A549 (cell line): ENCODE data around the gene GTF2H1.

ENCODE experiments used
- CBX2 ChIP-seq: fragments of 200-600 bp; sonication (generic); IDR thresholded peaks from 2 replicates; pipeline ENCODE4 v1.6.1; 2016; ENCODE audit warnings: low read depth, mild to moderate bottlenecking, borderline replicate concordance
- EP300 ChIP-seq, 2 experiments: fragments of >200 bp; sonication (Bioruptor Twin); formaldehyde crosslinking; IDR thresholded peaks; 2 replicates in 1 of 2; 3 replicates in 1 of 2; pipeline ENCODE4 v1.6.1; 2016 to 2017
- KDM1A ChIP-seq: fragments of 200-600 bp; sonication (generic); IDR thresholded peaks from 2 replicates; pipeline ENCODE4 v1.6.1; 2016; ENCODE audit warnings: low read depth, mild to moderate bottlenecking
- MYC ChIP-seq: IDR thresholded peaks from 2 replicates; pipeline ENCODE4 v1.6.1; 2012; ENCODE audit warnings: mild to moderate bottlenecking, inconsistent platforms, low read length, improper control_type of control experiment, borderline replicate concordance
- RAD21 ChIP-seq, 2 experiments: fragments of >200 bp in 1 of 2; sonication (Bioruptor Twin) in 1 of 2; formaldehyde crosslinking in 1 of 2; IDR thresholded peaks in 1 of 2; conservative IDR thresholded peaks in 1 of 2; 2 replicates in 1 of 2; 3 replicates in 1 of 2; pipeline ENCODE4 v1.6.1; 2012 to 2018; ENCODE audit warnings: inconsistent platforms in 1 of 2
- RCOR1 ChIP-seq: fragments of 150-350 bp; IDR thresholded peaks from 2 replicates; pipeline ENCODE4 v1.6.1; 2014; ENCODE audit warnings: antibody characterized with exemption, low read length, low read depth
- SMC3 ChIP-seq: fragments of >200 bp; sonication (Bioruptor Twin); formaldehyde crosslinking; IDR thresholded peaks from 3 replicates; pipeline ENCODE4 v1.6.1; 2018; ENCODE audit warnings: inconsistent platforms
- TP53 ChIP-seq: fragments of 250-450 bp; sonication (Bioruptor Pico); IDR thresholded peaks from 2 replicates; pipeline ENCODE4 v1.5.0; 2021; ENCODE audit warnings: mild to moderate bottlenecking, moderate library complexity
- TF ChIP-seq, protein P1 (sequence below): fragments of >200 bp; sonication (Bioruptor Twin); formaldehyde crosslinking; IDR thresholded peaks from 3 replicates; pipeline ENCODE4 v1.5.1; 2016
- TF ChIP-seq, protein P2 (sequence below): IDR thresholded peaks from 2 replicates; pipeline ENCODE4 v1.6.1; 2012

DNA sequence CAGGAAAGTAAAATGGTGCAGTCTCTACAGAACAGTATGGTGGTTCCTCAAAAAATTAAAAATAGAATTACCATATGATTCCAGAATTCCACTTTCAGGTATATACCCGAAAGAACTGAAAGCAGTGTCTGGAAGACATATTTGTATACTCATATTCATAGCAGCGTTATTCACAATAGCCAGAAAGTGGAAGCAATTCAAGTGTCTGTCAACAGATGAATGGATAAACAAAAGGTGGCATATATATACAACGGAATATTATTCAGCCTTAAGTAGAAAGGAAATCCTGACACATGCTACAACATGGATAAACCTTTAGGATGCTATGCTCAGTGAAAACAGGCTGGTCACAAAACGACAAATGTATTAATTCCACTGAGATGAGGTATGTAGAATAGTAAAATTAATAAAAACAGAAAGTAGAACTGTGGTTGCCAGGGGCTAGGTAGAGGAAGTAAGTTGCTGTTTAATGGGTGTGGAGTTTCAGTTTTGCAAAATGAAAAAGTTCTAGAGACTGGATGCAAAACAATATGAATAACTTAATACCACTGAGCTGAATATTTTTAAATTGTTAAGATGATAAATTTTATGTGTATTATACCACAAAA, 41.8 kb upstream of the GTF2H1 start:
- TF ChIP-seq, protein P1, sequence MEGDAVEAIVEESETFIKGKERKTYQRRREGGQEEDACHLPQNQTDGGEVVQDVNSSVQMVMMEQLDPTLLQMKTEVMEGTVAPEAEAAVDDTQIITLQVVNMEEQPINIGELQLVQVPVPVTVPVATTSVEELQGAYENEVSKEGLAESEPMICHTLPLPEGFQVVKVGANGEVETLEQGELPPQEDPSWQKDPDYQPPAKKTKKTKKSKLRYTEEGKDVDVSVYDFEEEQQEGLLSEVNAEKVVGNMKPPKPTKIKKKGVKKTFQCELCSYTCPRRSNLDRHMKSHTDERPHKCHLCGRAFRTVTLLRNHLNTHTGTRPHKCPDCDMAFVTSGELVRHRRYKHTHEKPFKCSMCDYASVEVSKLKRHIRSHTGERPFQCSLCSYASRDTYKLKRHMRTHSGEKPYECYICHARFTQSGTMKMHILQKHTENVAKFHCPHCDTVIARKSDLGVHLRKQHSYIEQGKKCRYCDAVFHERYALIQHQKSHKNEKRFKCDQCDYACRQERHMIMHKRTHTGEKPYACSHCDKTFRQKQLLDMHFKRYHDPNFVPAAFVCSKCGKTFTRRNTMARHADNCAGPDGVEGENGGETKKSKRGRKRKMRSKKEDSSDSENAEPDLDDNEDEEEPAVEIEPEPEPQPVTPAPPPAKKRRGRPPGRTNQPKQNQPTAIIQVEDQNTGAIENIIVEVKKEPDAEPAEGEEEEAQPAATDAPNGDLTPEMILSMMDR, result no peak
- TF ChIP-seq EP300 (IDR thresholded peaks at IDR 0.05) (no peak), SMC3 (no peak), MYC (no peak), RCOR1 (no peak), RAD21 (conservative IDR thresholded peaks at IDR 0.05 in 1 of 2, IDR thresholded peaks at IDR 0.05 in 1 of 2) (no peak), KDM1A (no peak), CBX2 (no peak), TP53 (CRISPR knock-in tag) (no peak)
- TF ChIP-seq, protein P2, sequence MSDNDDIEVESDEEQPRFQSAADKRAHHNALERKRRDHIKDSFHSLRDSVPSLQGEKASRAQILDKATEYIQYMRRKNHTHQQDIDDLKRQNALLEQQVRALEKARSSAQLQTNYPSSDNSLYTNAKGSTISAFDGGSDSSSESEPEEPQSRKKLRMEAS, result no peak
